ENCODE data around the gene HSPD1.
"Not testable (repeated sequence)": the region's sequence is repeated elsewhere in the genome, so short reads cannot be mapped to it uniquely, and the experiment has no call there.

DNA sequence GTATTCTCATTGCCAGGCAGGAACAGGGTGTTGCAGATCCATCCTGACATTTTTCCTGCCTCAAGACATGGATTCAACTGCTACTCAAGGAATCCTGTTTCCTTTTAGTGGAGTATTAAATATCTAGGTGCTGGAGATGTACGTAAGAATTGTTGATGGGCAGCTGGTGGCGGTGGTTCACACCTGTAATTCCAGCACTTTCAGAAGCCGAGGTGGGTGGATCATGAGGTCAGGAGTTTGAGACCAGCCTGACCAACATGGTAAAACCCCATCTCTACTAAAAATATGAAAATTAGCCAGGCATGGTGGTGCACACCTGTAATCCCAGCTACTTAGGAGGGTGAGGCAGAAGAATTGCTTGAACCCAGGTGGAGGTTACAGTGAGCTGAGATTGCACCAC lies 15.4 kb downstream of the HSPD1 start:
- not testable (repeated sequence) for TF ChIP-seq CBX2 (IDR thresholded peaks at IDR 0.05; ENCODE audit: borderline replicate concordance, low read depth); RCOR1 (IDR thresholded peaks at IDR 0.05; ENCODE audit: low read depth, low read length); POLR2A (IDR thresholded peaks at IDR 0.05; ENCODE audit: low read length); CHD2 (IDR thresholded peaks at IDR 0.05; ENCODE audit: low read length, partially characterized antibody); SMC3 (IDR thresholded peaks at IDR 0.05)
- TF ChIP-seq, protein P1, sequence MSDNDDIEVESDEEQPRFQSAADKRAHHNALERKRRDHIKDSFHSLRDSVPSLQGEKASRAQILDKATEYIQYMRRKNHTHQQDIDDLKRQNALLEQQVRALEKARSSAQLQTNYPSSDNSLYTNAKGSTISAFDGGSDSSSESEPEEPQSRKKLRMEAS (IDR thresholded peaks at IDR 0.05) = not testable (repeated sequence)
- TF ChIP-seq, protein P2, sequence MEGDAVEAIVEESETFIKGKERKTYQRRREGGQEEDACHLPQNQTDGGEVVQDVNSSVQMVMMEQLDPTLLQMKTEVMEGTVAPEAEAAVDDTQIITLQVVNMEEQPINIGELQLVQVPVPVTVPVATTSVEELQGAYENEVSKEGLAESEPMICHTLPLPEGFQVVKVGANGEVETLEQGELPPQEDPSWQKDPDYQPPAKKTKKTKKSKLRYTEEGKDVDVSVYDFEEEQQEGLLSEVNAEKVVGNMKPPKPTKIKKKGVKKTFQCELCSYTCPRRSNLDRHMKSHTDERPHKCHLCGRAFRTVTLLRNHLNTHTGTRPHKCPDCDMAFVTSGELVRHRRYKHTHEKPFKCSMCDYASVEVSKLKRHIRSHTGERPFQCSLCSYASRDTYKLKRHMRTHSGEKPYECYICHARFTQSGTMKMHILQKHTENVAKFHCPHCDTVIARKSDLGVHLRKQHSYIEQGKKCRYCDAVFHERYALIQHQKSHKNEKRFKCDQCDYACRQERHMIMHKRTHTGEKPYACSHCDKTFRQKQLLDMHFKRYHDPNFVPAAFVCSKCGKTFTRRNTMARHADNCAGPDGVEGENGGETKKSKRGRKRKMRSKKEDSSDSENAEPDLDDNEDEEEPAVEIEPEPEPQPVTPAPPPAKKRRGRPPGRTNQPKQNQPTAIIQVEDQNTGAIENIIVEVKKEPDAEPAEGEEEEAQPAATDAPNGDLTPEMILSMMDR (IDR thresholded peaks at IDR 0.05) = not testable (repeated sequence)
